ENCODE data around the gene IGFBP5.

- TF ChIP-seq EZH2 (IDR thresholded peaks at IDR 0.05; ENCODE audit: borderline replicate concordance, control insufficient read depth, low read depth, low read length): no peak
- TF ChIP-seq ZBTB11 (CRISPR knock-in tag; IDR thresholded peaks at IDR 0.05): no peak
- TF ChIP-seq CTCF (IDR thresholded peaks at IDR 0.05 in 2 of 3, conservative IDR thresholded peaks at IDR 0.05 in 1 of 3; ENCODE audit: control insufficient read depth in 2 of 3, extremely low read depth in 1 of 3, insufficient read depth in 1 of 3, low read depth in 3 of 3, low read length in 3 of 3): no peak
- TF ChIP-seq ZNF274 (IDR thresholded peaks at IDR 0.05; ENCODE audit: insufficient read depth, insufficient read length): no peak
- no peak for TF ChIP-seq EP300 (IDR thresholded peaks at IDR 0.05; ENCODE audit: borderline replicate concordance in 1 of 2, control insufficient read depth in 1 of 2, low read depth in 2 of 2, low read length in 2 of 2)
Measured at GRCh38 chr2:216653931-216654365, 41.4 kb downstream of the IGFBP5 start.

Measured in GM12878 (cell line).